Fibroblast of mammary gland (primary cell): Measurements from ENCODE around the gene CLEC4E.
"Not testable (repeated sequence)": the region's sequence is repeated elsewhere in the genome, so short reads cannot be mapped to it uniquely, and the experiment has no call there.

Experiments used
- DNase-seq: peaks from one replicate; pipeline ENCODE4 v3.0.0-alpha.2; 2010; ENCODE audit warnings: low read depth
- H3K4me3 ChIP-seq: 2 replicates; pipeline ENCODE4 v1.5.1; 2011; ENCODE audit warnings: low read depth, mild to moderate bottlenecking, low read length, moderate library complexity; ENCODE audit not compliant: control insufficient read depth
- CTCF ChIP-seq: conservative IDR thresholded peaks from 2 replicates; pipeline ENCODE4 v1.5.1; 2011; ENCODE audit warnings: low read depth, low read length, inconsistent platforms; ENCODE audit not compliant: control insufficient read depth, insufficient read depth

Gene CLEC4E

GRCh38 chr12:8499616-8500015 is 41.1 kb downstream of the CLEC4E start:
- H3K4me3 ChIP-seq = no peak overlapping the region
- TF ChIP-seq CTCF = no peak
- DNase-seq = no peak

GRCh38 chr12:8496074-8496473 is 44.6 kb downstream of the CLEC4E start:
- H3K4me3 ChIP-seq, DNase-seq: not testable (repeated sequence)

- H3K4me3 ChIP-seq, DNase-seq: not testable (repeated sequence)
Measured at GRCh38 chr12:8495671-8496070, 45.0 kb downstream of the CLEC4E start.

- no peak for TF ChIP-seq CTCF
- no peak overlapping the region for H3K4me3 ChIP-seq
- DNase-seq = no peak
Measured at GRCh38 chr12:8493084-8493483, 47.6 kb downstream of the CLEC4E start.

GRCh38 chr12:8491646-8492530 is 48.8 kb downstream of the CLEC4E start:
- no peak for DNase-seq
- TF ChIP-seq CTCF = no peak

More at GRCh38 chr12:8491646-8492530, 48.8 kb downstream of the CLEC4E start:
- no peak overlapping the region for H3K4me3 ChIP-seq
